ENCODE results near the gene PEAR1.

- TF ChIP-seq CTCF (IDR thresholded peaks at IDR 0.05 in 4 of 5, conservative IDR thresholded peaks at IDR 0.05 in 1 of 5) (no peak), POLR2A (IDR thresholded peaks at IDR 0.05) (no peak)
Observed at GRCh38 chr1:156874572-156875340, 18.8 kb upstream of the PEAR1 start.
